Body of pancreas (tissue), 4 donors: Measurements from ENCODE around the gene ANKRD23. TPM values are rescaled to one million over a fixed set of nuclear protein-coding genes. Genes with fewer than 3 reads are reported as not detected.

Experiments
- ATAC-seq: fragments of 150-250 bp; one replicate; pipeline ENCODE4 v1.9.1; 2016
- DNase-seq, 4 donors: peaks; one replicate each; pipeline ENCODE4 v3.0.0-alpha.2; 2019
- H3K27ac ChIP-seq, 4 donors: fragments of 200-600 bp; sonication (generic); 1 replicate in 3 of 4; 2 replicates in 1 of 4; pipeline versions ENCODE4 v1.5.1 to v1.6.1; 2016 to 2019; ENCODE audit warnings: mild to moderate bottlenecking in 1 of 4, mixed read lengths in 1 of 4, moderate library complexity in 1 of 4
- H3K27me3 ChIP-seq, 2 donors: fragments of 200-600 bp; sonication (generic); one replicate each; pipeline ENCODE4 v1.6.0; 2016; ENCODE audit warnings: mild to moderate bottlenecking in 1 of 2
- H3K36me3 ChIP-seq, 2 donors: fragments of 200-600 bp; sonication (generic); replicated peaks in 1 of 2; 2 replicates each; pipeline ENCODE4 v1.5.1; 2016; ENCODE audit warnings: low read depth in 2 of 2; ENCODE audit not compliant: insufficient read depth in 1 of 2
- H3K4me1 ChIP-seq: fragments of 200-600 bp; sonication (generic); one replicate; pipeline ENCODE4 v1.6.0; 2016
- H3K4me3 ChIP-seq, 2 donors: fragments of 200-600 bp; sonication (generic); 1 replicate in 1 of 2; 2 replicates in 1 of 2; pipeline ENCODE4 v1.5.1; 2016 to 2019
- H3K9me3 ChIP-seq, 3 donors: fragments of 200-600 bp; sonication (generic); 1 replicate in 2 of 3; 2 replicates in 1 of 3; pipeline ENCODE4 v1.5.1; 2016
- POLR2A ChIP-seq, 3 donors: fragments of 450-650 bp; IDR thresholded peaks; one replicate each; pipeline ENCODE4 v1.6.1; 2016; ENCODE audit warnings: antibody characterized with exemption in 3 of 3, mild to moderate bottlenecking in 2 of 3
- WGBS, 2 donors: methylation state at CpG; one replicate each; pipeline ENCODE4 v1.1.5; 2017; 5-methylcytosine and 5-hydroxymethylcytosine counted together
- intact Hi-C: fragments of 100-400 bp; cut with DNase I; formaldehyde crosslinking; loops from one replicate; pipeline ENCODE4 v1.15.1; 2023
- total RNA-seq, 2 donors: library from RNA; depleted of rRNA; stranded (reverse); fragments of >200 nt; gene quantifications; one replicate each; pipeline ENCODE4 v1.1.0, GENCODE V29; 2016
- TF ChIP-seq, protein P1 (sequence below), 7 experiments: fragments of 450-650 bp in 4 of 7; fragments of 200-600 bp in 3 of 7; sonication (generic) in 3 of 7; IDR thresholded peaks; one replicate each; pipeline ENCODE4 v1.5.1; 2016 to 2019; ENCODE audit warnings: antibody characterized with exemption in 7 of 7

The ANKRD23 gene
- total RNA-seq, 2 donors from 2014 or later, result 4.2 to 12.9 TPM

DNA sequence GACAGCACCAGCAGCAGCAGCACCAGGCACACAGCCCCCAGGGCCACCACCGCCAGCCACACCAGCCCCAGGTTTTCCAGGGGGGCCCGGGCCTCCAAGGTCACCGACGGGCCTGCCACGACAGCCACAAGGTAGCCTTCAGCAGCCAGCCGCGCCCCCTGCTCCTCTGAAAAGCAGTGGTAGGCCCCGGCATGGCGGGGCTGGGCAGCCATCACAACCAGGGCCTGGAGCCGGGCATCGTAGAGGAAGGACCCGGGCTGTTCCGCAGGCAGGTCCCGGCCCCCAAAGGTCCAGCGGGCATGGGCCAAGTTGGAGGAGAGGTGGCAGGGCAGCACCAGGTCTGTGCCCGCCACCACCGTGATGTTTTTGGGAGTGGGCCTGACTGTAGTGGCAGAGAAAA, 17.3 kb upstream of the ANKRD23 start:
- ATAC-seq (no peak), DNase-seq (no peak)
- Histone ChIP-seq H3K4me1 (peaks cover 27% of the 10 kb centered on the region), H3K27ac (no peak overlapping the region), H3K36me3 (peaks cover 3 to 12% of the 10 kb centered on the region in 2 donors), H3K4me3 (no peak overlapping the region), H3K9me3 (no peaks in the 10 kb centered on the region), H3K27me3 (no peaks in the 10 kb centered on the region)
- intact Hi-C loops, result loop anchor here (5.0 kb wide), 1 partner anchor 86 kb away; no protein-coding TSS in a partner anchor
- WGBS, 2 donors, result 87 to 100% methylated on average over 3 to 17 of the region's 17 CpGs
- no peak for TF ChIP-seq POLR2A (IDR thresholded peaks at IDR 0.05)
- TF ChIP-seq, protein P1, sequence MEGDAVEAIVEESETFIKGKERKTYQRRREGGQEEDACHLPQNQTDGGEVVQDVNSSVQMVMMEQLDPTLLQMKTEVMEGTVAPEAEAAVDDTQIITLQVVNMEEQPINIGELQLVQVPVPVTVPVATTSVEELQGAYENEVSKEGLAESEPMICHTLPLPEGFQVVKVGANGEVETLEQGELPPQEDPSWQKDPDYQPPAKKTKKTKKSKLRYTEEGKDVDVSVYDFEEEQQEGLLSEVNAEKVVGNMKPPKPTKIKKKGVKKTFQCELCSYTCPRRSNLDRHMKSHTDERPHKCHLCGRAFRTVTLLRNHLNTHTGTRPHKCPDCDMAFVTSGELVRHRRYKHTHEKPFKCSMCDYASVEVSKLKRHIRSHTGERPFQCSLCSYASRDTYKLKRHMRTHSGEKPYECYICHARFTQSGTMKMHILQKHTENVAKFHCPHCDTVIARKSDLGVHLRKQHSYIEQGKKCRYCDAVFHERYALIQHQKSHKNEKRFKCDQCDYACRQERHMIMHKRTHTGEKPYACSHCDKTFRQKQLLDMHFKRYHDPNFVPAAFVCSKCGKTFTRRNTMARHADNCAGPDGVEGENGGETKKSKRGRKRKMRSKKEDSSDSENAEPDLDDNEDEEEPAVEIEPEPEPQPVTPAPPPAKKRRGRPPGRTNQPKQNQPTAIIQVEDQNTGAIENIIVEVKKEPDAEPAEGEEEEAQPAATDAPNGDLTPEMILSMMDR (IDR thresholded peaks at IDR 0.05), result no peak

DNA sequence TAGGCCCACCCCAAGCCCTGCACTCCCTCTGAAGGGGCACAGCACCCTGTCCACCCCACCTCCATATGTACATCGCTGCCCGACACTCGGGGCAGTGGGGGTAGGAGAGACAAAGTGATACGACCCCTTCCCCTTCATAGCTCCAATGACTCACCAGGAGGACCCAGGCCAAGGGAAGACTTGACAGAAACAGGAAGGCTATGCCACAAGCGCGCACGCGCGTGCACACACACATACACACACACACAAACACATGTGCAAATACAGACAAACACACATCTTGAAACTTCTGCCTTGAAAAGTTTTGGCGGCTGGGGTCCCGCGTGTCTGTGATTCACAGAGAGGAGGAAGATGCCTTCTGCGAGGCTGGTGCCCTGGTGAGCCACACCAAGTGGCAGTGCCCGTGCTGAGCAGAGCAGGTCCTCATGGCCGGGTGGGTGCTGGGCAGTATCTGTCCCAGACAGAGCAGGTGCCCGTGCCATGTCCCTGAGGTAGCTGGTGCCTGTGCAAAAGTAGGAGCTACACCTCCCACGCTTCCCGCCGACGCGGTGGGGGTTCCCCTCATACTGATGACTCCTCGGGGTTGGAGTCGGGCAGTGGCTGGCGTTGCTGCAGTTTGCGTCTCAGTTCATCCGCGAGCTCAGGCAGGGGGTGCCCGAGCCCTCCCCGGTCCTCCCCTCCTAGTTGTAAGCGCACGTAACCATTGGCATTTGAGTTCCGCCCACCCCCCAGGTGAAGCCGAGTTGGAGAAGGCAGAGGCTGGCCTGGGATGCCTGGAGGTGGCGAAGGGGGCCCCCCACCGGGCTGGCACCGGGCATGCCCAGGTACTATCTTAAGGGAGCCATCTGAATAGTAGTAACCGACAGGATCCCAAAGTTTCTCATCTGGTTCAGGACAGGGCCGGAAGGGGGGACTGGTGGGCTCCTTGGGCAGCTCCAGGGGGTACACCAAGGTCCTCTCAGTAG, 16.5 kb upstream of the ANKRD23 start:
- peaks cover 3 to 11% of the 10 kb centered on the region in 2 donors for H3K36me3 ChIP-seq
- no peak for ATAC-seq
- intact Hi-C loops, result loop anchor here (5.0 kb wide), 1 partner anchor 87 kb away; no protein-coding TSS in a partner anchor
- TF ChIP-seq, protein P1 (IDR thresholded peaks at IDR 0.05), result no peak
- TF ChIP-seq POLR2A (IDR thresholded peaks at IDR 0.05), result no peak
- no peak overlapping the region for H3K27ac ChIP-seq
- no peak for DNase-seq
- H3K4me1 ChIP-seq, result peaks cover 24% of the 10 kb centered on the region
- 79 to 82% methylated on average over 15 to 35 of the region's 38 CpGs for WGBS, 2 donors
- H3K27me3 ChIP-seq, result no peaks in the 10 kb centered on the region
- H3K9me3 ChIP-seq, result no peaks in the 10 kb centered on the region
- no peak overlapping the region for H3K4me3 ChIP-seq

- Histone ChIP-seq H3K9me3 (no peaks in the 10 kb centered on the region), H3K4me1 (peaks cover 24% of the 10 kb centered on the region), H3K27me3 (no peaks in the 10 kb centered on the region), H3K27ac (peak overlapping the region in 1 of 4 donors; percentile 46), H3K36me3 (peaks cover 3 to 10% of the 10 kb centered on the region in 2 donors), H3K4me3 (no peak overlapping the region)
- 47 to 52% methylated on average over 4 of the region's 4 CpGs for WGBS, 2 donors
- no peak for TF ChIP-seq POLR2A (IDR thresholded peaks at IDR 0.05)
- TF ChIP-seq, protein P1 (IDR thresholded peaks at IDR 0.05), result no peak
- DNase-seq (no peak), ATAC-seq (no peak)
- intact Hi-C loops, result loop anchor here (5.0 kb wide), 1 partner anchor 88 kb away; no protein-coding TSS in a partner anchor
These were observed 15.9 kb upstream of the ANKRD23 start for GRCh38 chr2:96859681-96860064.

GRCh38 chr2:96859099-96859649, 15.4 kb upstream of the ANKRD23 start:
- WGBS, 2 donors, result 68% methylated on average over 11 of the region's 11 CpGs
- DNase-seq (peak in 2 of 4 donors; percentile 31 to 40), ATAC-seq (no peak)
- intact Hi-C loops, result no loop called here
- no peaks in the 10 kb centered on the region for H3K9me3 ChIP-seq
- TF ChIP-seq POLR2A (IDR thresholded peaks at IDR 0.05), result no peak
- H3K27me3 ChIP-seq, result no peaks in the 10 kb centered on the region
- H3K4me3 ChIP-seq, result no peak overlapping the region
- H3K4me1 ChIP-seq, result peaks cover 24% of the 10 kb centered on the region
- H3K27ac ChIP-seq, result peak overlapping the region in 2 of 4 donors; percentile 80 to 81
- H3K36me3 ChIP-seq, result peaks cover 3 to 5% of the 10 kb centered on the region in 2 donors
